Measurements from ENCODE around the gene ZDHHC1. TPM values are rescaled to one million over a fixed set of nuclear protein-coding genes. Genes with fewer than 3 reads are reported as not detected.
A peak's percentile ranks its signal among the peaks of the same experiment; 100 is the strongest.

The ZDHHC1 gene
- total RNA-seq, 1 donor, result 9.0 TPM

DNA sequence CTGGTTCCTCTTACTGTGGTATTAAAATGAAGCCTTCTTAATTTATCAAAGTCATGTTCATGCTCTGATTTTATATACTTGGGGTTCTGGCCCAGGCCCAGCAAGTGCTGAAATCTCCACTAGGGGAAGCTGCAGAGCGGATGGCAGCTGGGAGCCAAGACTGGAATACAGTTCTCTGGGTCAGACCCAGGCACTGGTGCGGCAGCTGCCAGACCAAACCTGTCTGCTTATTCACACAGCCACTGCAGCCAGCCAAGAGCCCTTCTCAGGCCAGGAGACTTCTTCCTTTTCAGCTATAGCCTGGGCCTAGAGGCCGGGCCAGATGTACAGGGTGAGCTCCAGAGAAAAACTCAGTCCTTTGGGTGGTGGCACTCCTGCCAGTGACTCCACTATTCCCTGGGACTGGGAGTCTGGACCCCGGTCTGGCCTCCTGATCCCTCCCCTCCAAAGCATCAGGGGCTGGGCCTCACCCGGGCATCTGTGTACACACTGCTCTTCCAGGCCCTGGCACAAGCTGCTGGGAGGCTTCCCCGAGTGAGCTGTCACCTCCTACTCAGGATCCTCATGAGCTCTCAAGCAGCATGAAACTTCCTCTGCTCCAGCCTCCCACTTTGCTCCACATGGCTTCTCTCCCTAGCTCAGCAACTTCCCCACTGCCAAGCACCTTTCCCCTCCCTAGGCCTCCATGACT is 40.3 kb upstream of the ZDHHC1 start:
- H3K27me3 ChIP-seq (ENCODE audit: insufficient read depth, low read length), result no peaks in the 10 kb centered on the region
- peaks cover 14% of the 10 kb centered on the region for H3K36me3 ChIP-seq (ENCODE audit: insufficient read depth, low read length)
- no peak overlapping the region for H2AFZ ChIP-seq (ENCODE audit: low read length)
- TF ChIP-seq, protein P1, sequence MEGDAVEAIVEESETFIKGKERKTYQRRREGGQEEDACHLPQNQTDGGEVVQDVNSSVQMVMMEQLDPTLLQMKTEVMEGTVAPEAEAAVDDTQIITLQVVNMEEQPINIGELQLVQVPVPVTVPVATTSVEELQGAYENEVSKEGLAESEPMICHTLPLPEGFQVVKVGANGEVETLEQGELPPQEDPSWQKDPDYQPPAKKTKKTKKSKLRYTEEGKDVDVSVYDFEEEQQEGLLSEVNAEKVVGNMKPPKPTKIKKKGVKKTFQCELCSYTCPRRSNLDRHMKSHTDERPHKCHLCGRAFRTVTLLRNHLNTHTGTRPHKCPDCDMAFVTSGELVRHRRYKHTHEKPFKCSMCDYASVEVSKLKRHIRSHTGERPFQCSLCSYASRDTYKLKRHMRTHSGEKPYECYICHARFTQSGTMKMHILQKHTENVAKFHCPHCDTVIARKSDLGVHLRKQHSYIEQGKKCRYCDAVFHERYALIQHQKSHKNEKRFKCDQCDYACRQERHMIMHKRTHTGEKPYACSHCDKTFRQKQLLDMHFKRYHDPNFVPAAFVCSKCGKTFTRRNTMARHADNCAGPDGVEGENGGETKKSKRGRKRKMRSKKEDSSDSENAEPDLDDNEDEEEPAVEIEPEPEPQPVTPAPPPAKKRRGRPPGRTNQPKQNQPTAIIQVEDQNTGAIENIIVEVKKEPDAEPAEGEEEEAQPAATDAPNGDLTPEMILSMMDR (IDR thresholded peaks at IDR 0.05; ENCODE audit: extremely low read depth, low read depth, low read length), result peak; percentile 66
- H3K4me1 ChIP-seq (ENCODE audit: insufficient read depth, low read length), result peaks cover 37% of the 10 kb centered on the region
- no peak overlapping the region for H3K4me3 ChIP-seq (ENCODE audit: insufficient read depth, low read length)
- no peaks in the 10 kb centered on the region for H3K9me3 ChIP-seq (ENCODE audit: low read depth, low read length)
- H3K27ac ChIP-seq (ENCODE audit: low read depth, low read length), result peak overlapping the region; percentile 24
- H3K4me2 ChIP-seq (ENCODE audit: insufficient read depth, low read length), result no peak overlapping the region
- H4K20me1 ChIP-seq (ENCODE audit: insufficient read depth, low read length), result peaks cover 94% of the 10 kb centered on the region
- peaks cover 88% of the 10 kb centered on the region for H3K79me2 ChIP-seq (ENCODE audit: insufficient read depth, low read length)
- peak; percentile 96 for DNase-seq (ENCODE audit: insufficient read length, low spot score, missing footprints)

DNA sequence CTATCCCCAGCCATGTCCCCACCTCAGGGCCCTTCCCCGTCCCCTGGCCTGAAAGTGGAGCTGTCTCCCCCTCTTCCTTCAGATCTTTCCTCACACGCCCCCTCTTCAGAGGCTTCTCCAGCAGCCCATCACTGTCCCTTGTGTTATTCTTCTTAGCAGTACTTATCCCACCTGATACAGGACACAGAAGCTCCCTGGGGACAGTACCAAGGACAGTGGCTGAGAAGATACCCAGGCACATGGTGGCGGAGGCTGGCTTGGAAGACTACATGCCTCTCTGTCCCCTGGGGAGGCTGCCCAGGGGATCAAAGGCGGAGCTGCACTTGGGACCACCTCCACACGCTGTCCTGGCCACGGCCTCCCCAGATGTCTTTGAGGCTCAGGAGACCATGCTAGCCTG is 38.6 kb upstream of the ZDHHC1 start:
- Histone ChIP-seq H3K79me2 (ENCODE audit: insufficient read depth, low read length) (peaks cover 88% of the 10 kb centered on the region), H4K20me1 (ENCODE audit: insufficient read depth, low read length) (peaks cover 85% of the 10 kb centered on the region)

DNA sequence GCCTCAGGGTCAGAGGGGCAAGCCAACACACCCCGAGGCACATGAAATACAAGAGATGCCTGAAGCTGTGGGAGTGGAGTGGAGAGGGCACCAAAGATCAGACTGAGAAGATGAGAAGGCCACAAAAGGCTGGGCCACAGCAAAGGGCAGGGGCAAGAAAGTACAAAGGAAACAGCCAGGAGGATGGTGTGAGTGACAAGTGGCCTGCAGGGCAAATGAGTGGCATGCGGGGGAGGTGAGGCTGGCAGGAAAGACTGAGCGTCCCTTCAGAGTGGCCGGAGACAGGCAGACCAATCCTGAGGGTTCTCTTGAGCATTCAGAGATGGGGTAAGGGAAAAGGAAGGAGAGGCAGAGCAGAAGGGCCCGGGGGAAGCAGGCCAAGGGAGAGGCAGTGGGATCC is 37.8 kb upstream of the ZDHHC1 start:
- no peak overlapping the region for H3K27ac ChIP-seq (ENCODE audit: low read depth, low read length)
- H3K9me3 ChIP-seq (ENCODE audit: low read depth, low read length), result no peaks in the 10 kb centered on the region
- H3K36me3 ChIP-seq (ENCODE audit: insufficient read depth, low read length), result peaks cover 18% of the 10 kb centered on the region
- peaks cover 30% of the 10 kb centered on the region for H3K4me1 ChIP-seq (ENCODE audit: insufficient read depth, low read length)
- H3K4me3 ChIP-seq (ENCODE audit: insufficient read depth, low read length), result no peak overlapping the region
- peaks cover 83% of the 10 kb centered on the region for H4K20me1 ChIP-seq (ENCODE audit: insufficient read depth, low read length)
- DNase-seq (ENCODE audit: insufficient read length, low spot score, missing footprints), result peak; percentile 57
- H2AFZ ChIP-seq (ENCODE audit: low read length), result no peak overlapping the region
- TF ChIP-seq, protein P1 (IDR thresholded peaks at IDR 0.05; ENCODE audit: extremely low read depth, low read depth, low read length), result no peak
- no peaks in the 10 kb centered on the region for H3K27me3 ChIP-seq (ENCODE audit: insufficient read depth, low read length)
- H3K79me2 ChIP-seq (ENCODE audit: insufficient read depth, low read length), result peaks cover 88% of the 10 kb centered on the region
- no peak overlapping the region for H3K4me2 ChIP-seq (ENCODE audit: insufficient read depth, low read length)

More for the DNA sequence above, 38.6 kb upstream of the ZDHHC1 start:
- Histone ChIP-seq H3K4me1 (ENCODE audit: insufficient read depth, low read length) (peaks cover 35% of the 10 kb centered on the region), H3K4me2 (ENCODE audit: insufficient read depth, low read length) (no peak overlapping the region), H3K4me3 (ENCODE audit: insufficient read depth, low read length) (no peak overlapping the region), H2AFZ (ENCODE audit: low read length) (no peak overlapping the region), H3K27ac (ENCODE audit: low read depth, low read length) (no peak overlapping the region), H3K36me3 (ENCODE audit: insufficient read depth, low read length) (peaks cover 18% of the 10 kb centered on the region), H3K9me3 (ENCODE audit: low read depth, low read length) (no peaks in the 10 kb centered on the region), H3K27me3 (ENCODE audit: insufficient read depth, low read length) (no peaks in the 10 kb centered on the region)
- no peak for DNase-seq (ENCODE audit: insufficient read length, low spot score, missing footprints)
- TF ChIP-seq, protein P1 (IDR thresholded peaks at IDR 0.05; ENCODE audit: extremely low read depth, low read depth, low read length), result no peak

DNA sequence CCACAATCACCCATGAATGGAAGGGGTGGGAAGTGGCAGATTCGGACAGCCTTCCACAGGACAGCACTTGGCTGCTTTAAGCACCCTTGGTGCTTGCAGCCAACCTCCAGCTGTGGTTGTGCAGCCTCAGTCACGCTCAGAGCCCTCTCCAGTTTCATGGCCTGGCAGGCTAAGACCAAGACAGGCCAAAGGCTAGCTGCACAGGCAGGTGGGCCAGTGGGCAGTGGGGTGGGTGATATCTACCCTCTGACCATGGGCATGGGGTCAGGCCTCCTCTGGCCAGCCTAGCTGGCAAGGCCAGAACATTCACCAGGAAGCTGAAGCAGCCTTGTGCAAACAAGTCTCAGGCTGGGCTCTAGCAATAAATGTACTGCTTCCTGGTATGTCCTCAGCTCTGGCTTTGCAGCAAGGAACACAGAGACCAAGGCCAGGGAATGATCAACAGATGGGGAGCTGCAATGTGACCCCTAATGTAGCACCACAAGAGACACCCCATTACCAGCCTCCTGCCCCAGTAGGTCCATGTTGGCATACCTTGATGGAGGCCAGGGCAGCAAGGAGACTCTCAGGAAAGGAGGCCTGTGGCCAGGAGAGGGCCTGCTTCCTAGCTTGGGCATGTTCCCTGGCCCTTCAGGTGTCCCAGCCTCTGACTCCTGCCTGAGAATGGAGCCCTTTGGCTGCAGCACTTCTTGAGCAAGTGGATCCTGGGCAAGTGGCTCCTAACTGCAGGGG is 35.6 kb upstream of the ZDHHC1 start:
- peak; percentile 55 for DNase-seq (ENCODE audit: insufficient read length, low spot score, missing footprints)

More for the DNA sequence above, 35.6 kb upstream of the ZDHHC1 start:
- no peaks in the 10 kb centered on the region for H3K9me3 ChIP-seq (ENCODE audit: low read depth, low read length)
- H3K79me2 ChIP-seq (ENCODE audit: insufficient read depth, low read length), result peaks cover 83% of the 10 kb centered on the region
- no peak overlapping the region for H3K4me2 ChIP-seq (ENCODE audit: insufficient read depth, low read length)
- peaks cover 79% of the 10 kb centered on the region for H4K20me1 ChIP-seq (ENCODE audit: insufficient read depth, low read length)
- H2AFZ ChIP-seq (ENCODE audit: low read length), result no peak overlapping the region
- H3K27ac ChIP-seq (ENCODE audit: low read depth, low read length), result no peak overlapping the region
- H3K4me1 ChIP-seq (ENCODE audit: insufficient read depth, low read length), result peaks cover 9% of the 10 kb centered on the region
- H3K27me3 ChIP-seq (ENCODE audit: insufficient read depth, low read length), result no peaks in the 10 kb centered on the region
- peaks cover 18% of the 10 kb centered on the region for H3K36me3 ChIP-seq (ENCODE audit: insufficient read depth, low read length)
- TF ChIP-seq, protein P1 (IDR thresholded peaks at IDR 0.05; ENCODE audit: extremely low read depth, low read depth, low read length), result no peak
- H3K4me3 ChIP-seq (ENCODE audit: insufficient read depth, low read length), result no peak overlapping the region

Measured in osteoblast (primary cell).